Measurements from ENCODE around the gene MKLN1.
"Not testable (repeated sequence)": the region's sequence is repeated elsewhere in the genome, so short reads cannot be mapped to it uniquely, and the experiment has no call there.

Gene MKLN1

DNA sequence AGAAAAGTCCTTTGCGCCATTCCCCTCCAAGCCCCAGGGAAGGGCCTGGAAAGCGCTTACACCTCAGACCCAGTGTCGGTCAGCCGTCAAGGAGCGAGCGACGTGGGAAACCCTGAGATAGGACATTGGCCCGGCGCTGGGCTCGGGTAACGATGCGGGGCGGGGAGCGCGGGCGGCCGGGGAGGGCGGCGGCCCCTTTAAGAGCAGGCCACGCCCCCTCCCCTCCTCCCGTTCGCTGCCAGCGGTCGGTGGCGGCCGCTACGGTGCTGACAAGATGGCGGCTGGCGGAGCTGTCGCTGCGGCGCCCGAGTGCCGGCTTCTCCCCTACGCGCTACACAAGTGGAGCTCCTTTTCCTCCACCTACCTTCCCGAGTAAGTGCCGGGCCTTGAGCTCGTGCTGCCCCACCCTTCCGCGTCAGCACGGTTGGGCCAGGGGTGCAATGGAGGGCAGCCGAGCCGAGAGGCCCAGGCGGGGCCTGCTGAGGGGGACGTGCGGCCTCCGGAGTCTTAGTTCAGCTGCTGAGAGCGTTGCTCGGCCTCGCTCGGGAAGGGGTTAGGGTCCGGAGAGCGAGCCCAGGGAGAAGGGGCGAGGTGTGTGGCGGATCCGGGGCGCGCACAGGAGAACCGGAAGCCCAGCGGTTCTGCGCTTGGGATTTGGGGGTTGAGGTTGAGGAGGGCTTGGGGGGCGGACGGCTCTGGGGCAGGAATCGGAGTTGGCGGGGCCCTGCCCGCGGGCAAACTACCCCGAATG, at the start of gene MKLN1:
MKLN1 (plus strand) TSS at position 251 of the 751 bp plus-strand sequence; CDS start at position 275, 24 bp downstream.
- DNase-seq, result peak; percentile 93

DNA sequence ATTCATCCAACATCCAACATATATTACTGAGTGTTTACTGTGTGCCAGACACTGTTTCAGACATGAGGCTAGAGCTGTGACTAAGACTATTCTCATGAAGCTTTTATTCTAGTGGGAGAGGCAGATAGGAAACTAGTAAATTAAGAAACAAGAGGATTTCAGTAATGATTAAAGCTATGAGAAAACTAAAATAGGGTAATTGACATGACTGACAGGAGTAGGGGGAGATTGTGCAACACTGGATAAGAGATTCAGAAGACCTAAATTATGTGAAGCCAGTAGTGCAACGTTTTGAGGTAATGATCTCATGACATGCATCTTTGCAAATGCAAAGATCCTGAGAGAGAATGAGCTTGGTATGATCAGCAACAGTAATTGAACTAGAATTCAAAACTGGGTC, 48.6 kb upstream of the MKLN1 start:
- no peak for DNase-seq

DNA sequence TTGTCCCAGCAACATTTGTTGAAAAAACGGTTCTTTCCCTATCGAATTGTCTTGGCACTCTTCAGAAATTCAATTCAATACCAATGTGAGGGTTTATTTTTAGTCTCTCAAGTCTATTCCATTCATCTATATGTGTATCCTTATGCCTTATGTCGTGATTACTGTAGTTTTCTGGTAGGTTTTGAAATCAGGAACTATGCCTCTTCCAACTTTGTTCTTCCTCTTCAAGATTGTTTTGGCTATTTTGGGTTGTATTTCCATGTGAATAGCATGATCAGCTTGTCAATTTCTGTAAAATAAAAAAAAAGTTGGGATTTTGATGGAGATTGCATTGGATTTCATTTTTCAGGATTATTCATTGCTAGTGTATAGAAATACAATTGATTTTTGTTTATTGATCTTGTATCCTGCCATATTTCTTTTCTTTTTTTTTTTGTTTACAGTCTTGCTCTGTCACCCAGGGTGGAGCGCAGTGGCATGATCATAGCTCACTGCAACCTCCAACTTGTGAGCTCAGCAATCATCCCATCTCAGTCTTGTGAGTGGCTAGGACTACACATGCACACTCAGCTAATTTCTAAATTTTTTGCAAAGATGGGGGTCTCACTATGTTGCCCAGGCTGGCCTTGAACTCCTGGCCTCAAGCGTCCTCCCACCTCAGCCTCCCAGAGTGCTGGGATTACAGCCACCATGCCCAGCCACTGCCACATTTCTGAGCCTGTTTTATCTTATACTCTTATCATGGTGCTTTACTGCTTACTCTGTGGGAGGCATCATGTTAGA, 46.2 kb upstream of the MKLN1 start:
- DNase-seq, result no peak

DNA sequence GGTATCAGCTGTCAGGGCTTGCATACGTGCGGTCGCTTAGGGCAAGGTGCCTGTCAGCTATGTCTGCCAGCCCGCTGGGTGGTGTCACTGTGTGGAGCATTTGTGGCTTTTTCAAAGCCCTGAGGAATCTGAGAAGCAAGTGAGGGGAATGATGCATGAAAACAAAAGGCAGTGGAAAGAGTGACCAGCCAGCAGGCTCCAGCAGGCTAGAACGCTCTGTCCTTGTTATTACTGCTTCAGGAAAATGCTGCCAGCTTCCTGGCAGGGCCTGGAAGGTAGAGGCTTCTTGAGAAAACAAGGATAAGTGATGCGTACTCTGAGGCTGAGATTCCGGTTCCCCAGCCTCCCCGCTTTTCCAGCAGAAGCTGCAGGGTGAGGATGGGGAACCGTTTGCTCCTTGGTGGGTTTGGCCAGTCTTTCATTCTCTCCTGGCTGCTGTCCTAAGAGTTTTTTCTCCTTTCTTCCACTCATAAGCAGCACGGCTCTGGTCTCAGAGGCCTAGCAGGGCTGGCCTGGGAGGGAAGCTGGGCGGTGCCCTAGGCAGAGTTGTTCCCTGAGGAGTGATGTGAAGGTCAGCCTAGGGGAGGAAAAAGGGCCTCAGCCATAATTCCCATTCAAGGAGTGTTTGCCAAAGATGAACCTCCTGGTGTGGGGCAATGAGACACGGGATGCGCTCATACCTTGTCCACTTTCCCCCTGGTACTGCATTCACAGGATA, 42.8 kb upstream of the MKLN1 start:
- no peak for DNase-seq

DNA sequence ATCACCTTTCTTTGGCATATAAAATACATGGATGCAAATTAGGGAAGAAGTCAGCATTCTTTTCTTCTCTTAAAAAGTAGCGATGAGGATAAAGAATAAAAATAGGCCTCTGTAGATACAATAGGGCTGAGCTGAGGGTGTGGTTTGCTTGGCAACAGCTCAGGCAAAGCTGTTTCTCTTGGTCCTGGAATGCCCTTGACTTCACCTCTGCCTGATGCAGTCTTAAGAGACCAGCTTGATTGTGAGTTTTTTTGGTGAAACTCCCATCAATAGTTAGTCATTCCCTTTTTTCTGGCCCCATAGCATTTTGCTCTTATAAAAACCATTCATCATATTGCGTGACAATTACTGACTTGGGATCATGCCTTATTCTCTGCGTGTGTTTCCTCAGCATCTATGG, 42.1 kb upstream of the MKLN1 start:
- DNase-seq, result no peak

DNA sequence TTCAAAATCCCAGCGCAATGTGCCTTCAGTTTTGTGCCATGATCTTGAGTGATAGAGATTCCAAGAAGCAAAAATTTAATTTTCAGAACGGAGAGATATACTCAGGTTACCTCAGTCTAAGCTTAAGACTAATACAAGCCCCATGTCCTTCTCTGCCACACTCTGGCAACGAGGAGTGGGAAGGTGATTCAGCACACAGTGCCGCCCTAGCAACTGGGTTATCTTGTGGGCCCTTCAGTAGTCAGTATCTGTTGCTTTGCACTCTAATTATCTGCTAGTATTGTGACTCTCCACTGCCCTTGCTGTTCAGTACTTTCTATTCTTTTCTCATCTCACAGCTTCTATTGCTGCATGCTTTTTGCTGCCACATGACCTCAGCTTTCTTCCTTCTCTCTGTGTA, 39.2 kb upstream of the MKLN1 start:
- DNase-seq, result no peak

DNA sequence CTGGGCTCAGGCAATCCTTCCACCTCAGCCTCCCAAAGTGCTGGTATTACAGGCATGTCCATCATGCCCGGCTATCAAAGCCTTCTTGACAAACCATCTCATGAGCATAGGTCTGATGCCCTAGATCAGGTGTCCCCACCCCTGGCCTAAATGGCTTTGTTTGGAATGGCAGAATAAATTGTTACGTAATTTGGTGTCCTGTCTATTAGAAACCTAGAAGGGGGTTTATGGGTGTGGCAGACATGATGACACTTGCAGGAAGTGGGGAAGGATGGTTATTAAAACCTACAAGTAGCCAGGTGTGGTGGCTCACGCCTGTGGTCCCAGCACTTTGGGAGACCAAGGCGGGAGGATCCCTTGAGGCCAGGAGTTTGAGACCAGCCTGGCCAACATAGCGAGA, 38.6 kb upstream of the MKLN1 start:
- DNase-seq, result no peak

DNA sequence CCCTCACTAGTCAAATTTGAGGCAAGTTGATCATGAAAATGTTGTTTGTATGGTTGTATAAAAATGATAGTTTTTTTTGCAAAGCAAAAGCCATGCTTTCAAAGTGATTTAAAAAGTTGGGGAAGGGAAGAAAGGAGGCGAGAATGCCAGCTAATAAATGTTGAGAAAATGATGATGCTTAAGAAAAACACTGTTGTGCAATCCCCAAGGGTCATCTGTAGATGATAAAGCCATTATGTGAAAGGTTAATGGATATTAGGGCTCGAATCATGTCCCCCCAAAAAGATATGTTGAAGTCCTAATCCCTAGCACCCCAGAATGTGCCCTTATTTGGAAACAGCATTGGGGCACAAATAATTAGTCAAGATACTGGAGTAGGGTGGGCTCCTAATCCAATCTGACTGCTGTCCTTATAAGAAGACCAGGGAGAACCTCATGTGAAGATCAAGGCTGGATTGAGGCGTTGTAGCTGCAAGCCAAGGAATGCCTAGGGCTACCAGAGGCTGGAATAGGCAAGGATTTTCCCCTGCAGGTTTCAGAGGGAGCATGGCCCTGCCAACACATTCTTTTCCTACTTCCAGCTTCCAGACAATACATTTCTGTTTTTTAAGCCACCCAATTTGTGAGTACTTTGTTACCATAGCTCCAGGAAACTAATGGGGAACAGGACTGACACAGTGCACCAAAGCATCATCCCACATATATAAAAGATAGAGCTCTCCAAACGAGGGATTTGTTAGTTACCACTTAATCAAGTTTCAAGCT, 35.4 kb upstream of the MKLN1 start:
- no peak for DNase-seq

DNA sequence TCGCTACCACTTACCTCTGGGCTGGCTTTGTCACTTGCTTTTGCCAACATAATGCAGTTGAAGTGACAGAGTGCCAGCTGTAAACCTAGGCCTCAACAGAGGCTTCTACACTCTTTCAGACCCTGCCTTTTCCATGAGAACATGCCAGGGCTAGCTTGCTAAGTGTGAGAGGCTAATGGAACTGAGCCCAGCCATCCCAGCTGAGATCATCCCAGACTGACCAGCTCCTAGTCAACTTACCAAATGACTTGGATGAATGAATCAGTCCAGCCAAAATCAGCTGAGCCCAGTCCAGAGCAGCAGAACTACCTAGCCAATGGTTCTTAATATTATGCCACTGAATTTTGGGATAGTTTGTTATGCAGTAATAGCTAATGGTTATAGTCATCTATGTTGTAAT, 34.7 kb upstream of the MKLN1 start:
- no peak for DNase-seq

DNA sequence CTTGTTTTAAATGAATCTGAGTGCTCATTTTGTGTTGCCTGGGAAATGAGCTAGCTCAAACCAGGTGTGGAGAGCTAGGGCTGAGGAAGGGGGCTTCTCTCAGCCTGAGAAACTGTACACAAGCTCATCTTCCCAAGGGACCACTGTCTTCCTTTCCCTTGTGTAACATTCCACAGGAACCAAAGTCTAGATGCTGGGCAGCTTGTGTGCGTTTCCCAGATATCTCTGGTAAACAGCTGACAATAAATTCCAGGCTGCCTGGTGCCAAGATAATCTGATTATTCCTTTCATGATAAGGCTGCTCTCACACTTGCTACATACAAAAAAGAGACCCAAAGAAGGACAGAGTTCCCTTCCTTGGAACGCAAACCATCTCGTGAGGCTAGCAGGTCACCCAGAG, 33.1 kb upstream of the MKLN1 start:
- no peak for DNase-seq

DNA sequence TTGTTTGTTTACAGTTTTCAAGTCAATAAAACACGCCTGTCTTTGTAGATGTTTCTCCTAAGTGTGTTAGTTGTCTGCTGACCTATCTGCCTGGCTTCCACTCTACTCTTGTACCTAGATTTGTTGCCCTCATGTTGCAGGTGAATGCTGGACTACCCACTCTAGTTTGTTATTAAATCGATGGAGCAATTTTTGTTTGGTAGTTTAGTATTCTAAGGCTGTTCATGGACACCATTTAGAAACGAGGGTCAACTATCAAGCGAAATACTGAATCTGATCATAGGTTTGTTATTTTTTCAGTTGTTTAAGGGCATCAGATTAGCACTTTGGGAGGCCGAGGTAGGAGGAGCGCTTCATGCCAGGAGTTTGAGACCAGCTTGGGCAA, 29.1 kb upstream of the MKLN1 start:
- DNase-seq, result no peak

DNA sequence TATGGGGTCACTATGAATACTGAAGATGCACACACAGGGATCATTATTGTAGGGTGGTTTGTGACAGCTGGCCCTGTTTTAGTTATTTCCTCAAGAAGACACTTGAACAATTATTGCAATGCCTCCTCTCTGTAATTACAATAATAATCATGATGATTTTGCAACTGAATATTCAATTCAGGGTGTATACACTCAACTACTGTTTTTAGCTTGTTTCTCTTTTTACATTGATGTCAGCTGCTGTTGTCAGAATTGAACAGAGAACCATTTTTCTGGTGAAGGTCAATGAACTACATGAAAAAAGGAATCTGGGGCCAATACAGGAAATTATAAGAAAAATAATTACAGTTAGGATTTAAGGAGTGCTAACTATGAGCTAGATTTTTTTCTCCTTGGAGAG, 28.6 kb upstream of the MKLN1 start:
- DNase-seq, result no peak

DNA sequence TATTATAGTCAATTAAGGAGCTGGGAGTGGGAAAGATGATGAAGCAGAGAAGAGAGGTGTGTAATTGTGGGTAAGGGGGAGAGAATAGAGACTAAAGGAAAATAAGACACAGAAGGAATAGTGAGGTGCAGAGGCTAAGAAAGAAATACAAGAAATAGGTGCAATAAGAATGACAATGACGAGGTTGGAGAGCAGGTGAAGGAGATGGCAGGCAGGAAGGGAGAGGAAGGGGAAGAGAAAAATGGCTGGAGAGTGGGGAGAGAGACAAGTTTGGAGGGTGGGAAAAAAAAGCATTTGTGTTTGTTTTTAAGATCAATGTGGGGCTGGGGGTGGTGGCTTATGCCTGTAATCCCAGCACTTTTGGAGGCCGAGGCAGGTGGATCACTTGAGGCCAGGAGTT, 27.6 kb upstream of the MKLN1 start:
- DNase-seq, result no peak

DNA sequence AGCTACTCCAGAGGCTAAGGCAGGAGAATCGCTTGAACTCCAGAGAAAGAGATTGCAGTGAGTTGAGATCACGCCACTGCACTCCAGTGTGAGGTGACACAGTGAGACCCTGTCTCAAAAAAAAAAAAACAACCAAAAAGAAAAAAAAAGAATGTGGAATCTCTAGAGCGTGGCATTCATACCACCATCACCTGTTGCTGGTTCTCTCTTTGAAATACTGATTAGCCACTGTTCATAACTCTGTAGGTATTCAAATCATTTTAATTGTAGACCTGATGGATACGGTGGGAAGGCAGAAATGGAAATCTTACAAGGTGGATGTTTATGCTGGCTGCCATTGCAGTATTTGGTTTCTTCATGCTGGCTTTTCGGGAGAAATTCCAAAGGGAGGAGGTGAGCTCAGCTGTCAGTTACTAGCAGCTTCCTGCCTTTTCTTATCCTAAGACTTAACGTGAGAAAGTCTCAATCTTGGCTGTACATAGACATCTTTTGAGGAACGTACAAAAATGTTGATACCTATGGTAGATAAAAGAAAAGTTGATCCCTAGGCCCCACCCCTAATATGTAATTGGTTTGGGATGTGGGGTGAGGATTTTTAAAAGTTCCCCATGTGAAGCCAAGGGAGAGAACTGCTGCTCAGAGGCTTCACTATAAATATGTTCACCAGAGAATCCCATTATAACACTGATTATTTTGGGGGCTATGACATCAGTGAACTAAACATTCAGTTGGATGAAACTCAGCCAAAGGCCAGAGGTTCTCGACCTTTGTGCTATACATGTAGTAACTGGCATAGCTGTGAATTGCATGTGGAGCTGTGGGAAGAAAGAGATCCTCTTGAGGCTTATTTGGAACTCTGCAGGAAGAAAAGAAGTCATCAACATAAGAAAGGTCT, 26.9 kb upstream of the MKLN1 start:
- DNase-seq, result no peak

DNA sequence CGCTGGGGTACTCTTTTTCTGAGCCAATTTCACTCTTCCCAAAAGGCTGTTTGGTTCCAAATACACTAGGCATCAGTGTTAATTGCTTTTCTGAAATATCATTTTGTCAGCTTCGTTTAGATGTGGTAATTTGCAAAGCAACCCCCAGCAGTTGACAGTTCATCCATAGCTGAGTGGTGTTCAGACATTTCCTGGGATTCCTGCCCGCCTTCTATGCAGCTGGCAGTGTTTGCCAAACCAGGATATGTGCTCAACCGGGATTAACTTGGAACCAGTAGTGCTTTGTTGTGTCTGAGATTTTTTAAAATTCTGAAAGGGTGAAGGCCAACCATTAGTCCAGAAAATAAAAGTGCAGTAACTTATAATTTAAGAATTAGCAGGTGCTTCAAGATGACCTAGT, 25.2 kb upstream of the MKLN1 start:
- no peak for DNase-seq

DNA sequence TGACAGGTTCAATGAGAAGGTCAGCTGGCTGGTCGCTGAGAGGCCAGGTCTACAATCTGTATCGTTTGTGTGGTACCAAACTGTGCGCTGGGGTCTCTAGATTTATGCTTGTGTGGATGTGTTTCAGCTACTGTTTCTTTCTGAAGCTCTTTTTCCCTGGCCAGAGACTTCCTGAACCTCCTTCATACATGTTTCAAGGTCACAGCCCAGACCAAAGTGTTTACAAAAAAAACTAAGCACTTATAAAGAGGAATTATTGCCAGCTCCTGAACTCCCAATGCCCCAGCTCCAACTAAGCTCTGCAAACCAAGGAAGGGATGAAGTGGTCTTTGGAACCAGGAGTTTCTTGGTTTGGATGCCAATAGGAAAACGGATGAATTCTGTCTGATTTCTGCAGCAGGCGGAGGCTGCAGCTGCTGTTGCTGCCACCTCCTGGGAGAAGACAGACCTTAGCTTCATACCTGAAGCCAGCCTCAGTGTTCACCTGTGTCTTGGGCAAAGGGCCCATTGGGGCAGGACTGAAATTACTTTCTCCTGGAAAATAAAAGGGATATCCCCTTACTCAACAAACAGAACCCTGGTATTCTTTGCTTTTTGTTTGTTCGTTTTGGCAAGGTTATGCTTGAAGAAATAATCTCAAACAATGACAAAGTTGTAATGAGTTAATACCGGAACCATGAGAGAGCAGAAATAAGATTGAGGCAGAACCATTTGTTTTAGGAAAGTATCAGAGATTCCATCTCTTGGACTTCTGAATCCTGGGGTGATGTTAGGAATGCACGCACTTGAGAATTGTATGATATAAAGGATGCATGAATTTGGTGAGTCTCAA, 24.6 kb upstream of the MKLN1 start:
- DNase-seq, result peak; percentile 25

DNA sequence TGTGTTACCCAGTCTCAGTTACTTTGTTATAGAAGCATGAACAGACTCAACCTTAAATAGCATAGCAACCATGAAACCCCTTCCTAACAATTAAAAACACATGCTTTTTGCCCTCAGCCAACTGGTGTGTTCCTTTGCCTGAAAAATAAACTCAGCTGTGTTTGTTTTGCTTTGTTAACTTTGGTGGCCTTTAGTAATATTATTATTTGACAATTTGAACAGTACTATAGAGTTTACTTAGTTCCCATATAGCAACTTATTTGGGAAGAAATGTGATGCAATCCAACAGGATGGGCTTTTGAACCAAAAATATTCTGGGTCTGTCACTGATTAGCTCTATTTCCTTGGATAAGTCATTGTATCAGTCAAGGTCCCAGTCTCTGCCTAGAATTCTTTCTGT, 22.5 kb upstream of the MKLN1 start:
- no peak for DNase-seq

DNA sequence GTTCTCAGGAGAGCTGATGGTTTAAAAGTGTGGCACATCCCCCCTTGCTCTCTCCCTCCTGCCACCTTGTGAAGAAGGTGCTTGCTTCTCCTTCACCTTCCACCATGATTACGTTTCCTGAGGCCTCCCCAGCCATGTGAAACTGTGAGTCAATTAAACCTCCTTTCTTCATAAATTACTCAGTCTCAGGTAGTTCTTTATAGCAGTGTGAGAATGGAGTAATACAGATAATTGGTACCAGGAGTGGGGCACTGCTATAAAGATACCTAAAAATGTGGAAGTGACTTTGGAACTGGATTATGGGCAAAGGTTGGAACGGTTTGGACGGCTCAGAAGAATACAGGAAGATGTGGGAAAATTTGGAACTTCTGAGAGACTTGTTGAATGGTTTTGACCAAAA, 21.6 kb upstream of the MKLN1 start:
- DNase-seq, result not testable (repeated sequence)

DNA sequence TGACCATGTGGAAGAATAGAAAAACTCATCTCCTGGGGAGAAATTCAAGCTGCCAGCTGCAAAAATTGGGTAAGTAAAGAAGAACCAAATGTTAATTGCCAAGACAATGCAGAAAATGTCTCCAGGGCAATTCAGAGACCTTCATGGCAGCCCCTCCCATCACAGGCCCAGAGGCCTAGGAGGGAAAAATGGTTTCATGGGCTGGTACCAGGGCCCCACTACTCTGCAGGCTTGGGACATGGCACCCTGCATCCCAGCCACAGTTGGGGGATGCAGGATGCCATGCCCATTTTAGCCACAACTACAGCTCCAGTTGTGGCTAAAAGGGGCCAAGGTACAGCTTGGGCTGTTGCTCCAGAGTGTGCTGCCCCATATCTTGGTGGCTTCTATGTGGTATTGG, 20.9 kb upstream of the MKLN1 start:
- no peak for DNase-seq

DNA sequence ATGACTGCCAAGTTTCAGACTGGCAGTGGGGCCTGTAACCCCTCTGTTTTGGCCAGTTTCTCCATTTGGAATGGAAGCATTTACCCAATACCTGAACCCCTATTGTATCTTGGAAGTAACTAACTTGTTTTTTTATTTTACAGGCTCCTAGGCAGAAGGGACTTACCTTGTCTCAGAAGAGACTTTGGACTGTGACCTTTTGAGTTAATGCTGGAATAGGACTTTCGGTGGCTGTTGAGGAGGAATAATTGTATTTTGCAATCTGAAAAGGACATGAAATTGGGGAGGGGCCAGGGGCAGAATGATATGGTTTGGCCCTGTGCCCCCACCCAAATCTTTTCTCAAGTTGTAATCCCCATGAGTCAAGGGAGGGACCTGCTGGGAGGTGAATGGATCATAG, 20.0 kb upstream of the MKLN1 start:
- DNase-seq, result no peak

DNA sequence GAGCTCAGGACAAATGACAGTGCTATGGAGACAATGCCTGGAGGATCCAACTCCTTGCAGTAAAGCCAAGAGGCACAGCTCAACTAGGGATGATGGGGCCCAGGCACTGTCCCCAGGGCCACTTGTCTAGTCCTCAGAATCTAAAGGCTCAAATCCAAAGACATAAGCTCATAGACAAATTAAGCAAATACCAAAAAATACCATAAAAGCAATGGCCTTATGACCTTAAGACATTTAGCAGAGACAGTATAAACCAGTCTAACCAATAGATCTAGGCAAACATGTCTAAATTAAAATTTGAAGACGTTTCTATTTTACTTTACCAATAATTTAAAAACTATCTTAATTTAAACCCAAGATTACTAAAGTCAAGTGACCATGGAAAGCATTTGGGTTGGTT, 14.8 kb upstream of the MKLN1 start:
- no peak for DNase-seq

All from activated naive CD4-positive, alpha-beta T cell treated with anti-CD3 and anti-CD28 coated beads, Interleukin-2, amount 50 U/mL, for 16 hours (primary cell).